Panc1 (cell line): Measurements from ENCODE around the gene LAYN. TPM values are rescaled to one million over a fixed set of nuclear protein-coding genes. Genes with fewer than 3 reads are reported as not detected.

ENCODE experiments used
- ATAC-seq: fragments of 200-7000 bp; cut with Tn5 transposase; 2 replicates; pipeline ENCODE4 v1.9.1; 2020; ENCODE audit warnings: mild to moderate bottlenecking, moderate library complexity
- BruUV-seq: library from RNA; stranded (reverse); fragments of 400-500 nt; replicated peaks from 2 replicates; lab custom pipeline; 2021; lab: Mats Ljungman, UMichigan
- CTCF ChIA-PET: fragments of 300-600 bp; sonication (Branson Sonifier 250); formaldehyde crosslinking; loops from one replicate; lab custom pipeline; 2022; ENCODE audit warnings: antibody characterized with exemption; lab: Charles Lee
- POLR2A ChIA-PET: fragments of 300-600 bp; sonication (Branson Sonifier 250); formaldehyde crosslinking; loops from one replicate; lab custom pipeline; 2022; ENCODE audit warnings: antibody characterized with exemption; lab: Charles Lee
- DNase-seq: peaks from one replicate; pipeline ENCODE4 v3.0.0-alpha.2; 2010; ENCODE audit warnings: low read depth, low spot score
- H3K27ac ChIP-seq: 2 replicates; pipeline ENCODE4 v1.5.1; 2011; ENCODE audit warnings: mild to moderate bottlenecking, low read length, inconsistent platforms
- H3K27me3 ChIP-seq: fragments of 200-500 bp; sonication (Bioruptor generic); 2 replicates; pipeline ENCODE4 v1.6.0; 2014; ENCODE audit warnings: low read length, inconsistent platforms; ENCODE audit not compliant: control insufficient read depth, insufficient read depth
- H3K36me3 ChIP-seq: fragments of 200-500 bp; sonication (Bioruptor generic); 2 replicates; pipeline ENCODE4 v1.5.1; 2014; ENCODE audit warnings: inconsistent platforms, mild to moderate bottlenecking, low read length, moderate library complexity; ENCODE audit not compliant: control insufficient read depth, insufficient read depth
- H3K4me1 ChIP-seq: 2 replicates; pipeline ENCODE4 v1.5.1; 2011; ENCODE audit warnings: inconsistent platforms, mild to moderate bottlenecking, low read length, moderate library complexity; ENCODE audit not compliant: control insufficient read depth, insufficient read depth
- H3K4me3 ChIP-seq, 2 experiments: 2 replicates each; pipeline ENCODE4 v1.5.1; 2011 to 2012; ENCODE audit warnings: low read depth in 2 of 2, low read length in 2 of 2, mild to moderate bottlenecking in 2 of 2, inconsistent platforms in 1 of 2, moderate library complexity in 1 of 2
- H3K9me3 ChIP-seq: fragments of 200-500 bp; sonication (Bioruptor generic); 2 replicates; pipeline ENCODE4 v1.5.1; 2014; ENCODE audit warnings: low read depth, mild to moderate bottlenecking, inconsistent platforms, low read length, moderate library complexity; ENCODE audit not compliant: control insufficient read depth, insufficient read depth
- POLR2AphosphoS5 ChIP-seq: IDR thresholded peaks from 2 replicates; pipeline ENCODE4 v1.6.1; 2012; ENCODE audit warnings: mild to moderate bottlenecking, low read depth, low read length, moderate library complexity
- SIN3A ChIP-seq: IDR thresholded peaks from 2 replicates; pipeline ENCODE4 v1.6.1; 2012; ENCODE audit warnings: low read depth, mild to moderate bottlenecking, low read length, moderate library complexity, borderline replicate concordance; ENCODE audit not compliant: insufficient read depth
- TCF7L2 ChIP-seq: IDR thresholded peaks from 2 replicates; pipeline ENCODE4 v1.6.1; 2011; ENCODE audit warnings: mild to moderate bottlenecking, low read depth, low read length, inconsistent platforms
- in situ Hi-C: cut with HindIII; loops from 2 replicates; pipeline ENCODE4 v1.10.0; 2016; ENCODE audit warnings: low sequenced_read_pairs, low pct_unique_long_range_greater_than_20kb
- intact Hi-C: fragments of 100-400 bp; cut with micrococcal nuclease; formaldehyde crosslinking; loops from one replicate; pipeline ENCODE4 v1.10.0; 2022; ENCODE audit not compliant: unreplicated experiment
- total RNA-seq: library from RNA; stranded (reverse); gene quantifications from one replicate; pipeline ENCODE4 v1.2.1, GENCODE V29; 2021; ENCODE audit not compliant: unreplicated experiment
- TF ChIP-seq, protein P1 (sequence below): fragments of 450-650 bp; IDR thresholded peaks from 2 replicates; pipeline ENCODE4 v1.5.1; 2017; ENCODE audit warnings: mild to moderate bottlenecking
- TF ChIP-seq, protein P2 (sequence below), 2 experiments: IDR thresholded peaks; 2 replicates each; pipeline ENCODE4 v1.6.1; 2011 to 2012; ENCODE audit warnings: low read depth in 2 of 2, control low read depth in 1 of 2, low read length in 1 of 2, mild to moderate bottlenecking in 1 of 2, moderate library complexity in 1 of 2; ENCODE audit not compliant: insufficient read depth in 1 of 2

LAYN gene
- total RNA-seq, 1 experiment from 2014 or later = 3.6 TPM

- intact Hi-C loops = no loop called here
- BruUV-seq = no TSS peak
- Histone ChIP-seq H3K9me3 (no peaks in the 10 kb centered on the region), H3K27ac (no peak overlapping the region), H3K4me3 (no peak overlapping the region), H3K36me3 (no peaks in the 10 kb centered on the region), H3K4me1 (no peaks in the 10 kb centered on the region), H3K27me3 (peaks cover 20% of the 10 kb centered on the region; the same call in 1 of the 2 replicates)
- no peak for DNase-seq
- TF ChIP-seq, protein P1, sequence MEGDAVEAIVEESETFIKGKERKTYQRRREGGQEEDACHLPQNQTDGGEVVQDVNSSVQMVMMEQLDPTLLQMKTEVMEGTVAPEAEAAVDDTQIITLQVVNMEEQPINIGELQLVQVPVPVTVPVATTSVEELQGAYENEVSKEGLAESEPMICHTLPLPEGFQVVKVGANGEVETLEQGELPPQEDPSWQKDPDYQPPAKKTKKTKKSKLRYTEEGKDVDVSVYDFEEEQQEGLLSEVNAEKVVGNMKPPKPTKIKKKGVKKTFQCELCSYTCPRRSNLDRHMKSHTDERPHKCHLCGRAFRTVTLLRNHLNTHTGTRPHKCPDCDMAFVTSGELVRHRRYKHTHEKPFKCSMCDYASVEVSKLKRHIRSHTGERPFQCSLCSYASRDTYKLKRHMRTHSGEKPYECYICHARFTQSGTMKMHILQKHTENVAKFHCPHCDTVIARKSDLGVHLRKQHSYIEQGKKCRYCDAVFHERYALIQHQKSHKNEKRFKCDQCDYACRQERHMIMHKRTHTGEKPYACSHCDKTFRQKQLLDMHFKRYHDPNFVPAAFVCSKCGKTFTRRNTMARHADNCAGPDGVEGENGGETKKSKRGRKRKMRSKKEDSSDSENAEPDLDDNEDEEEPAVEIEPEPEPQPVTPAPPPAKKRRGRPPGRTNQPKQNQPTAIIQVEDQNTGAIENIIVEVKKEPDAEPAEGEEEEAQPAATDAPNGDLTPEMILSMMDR = no peak
- TF ChIP-seq SIN3A (no peak), POLR2AphosphoS5 (no peak), TCF7L2 (no peak)
- TF ChIP-seq, protein P2, sequence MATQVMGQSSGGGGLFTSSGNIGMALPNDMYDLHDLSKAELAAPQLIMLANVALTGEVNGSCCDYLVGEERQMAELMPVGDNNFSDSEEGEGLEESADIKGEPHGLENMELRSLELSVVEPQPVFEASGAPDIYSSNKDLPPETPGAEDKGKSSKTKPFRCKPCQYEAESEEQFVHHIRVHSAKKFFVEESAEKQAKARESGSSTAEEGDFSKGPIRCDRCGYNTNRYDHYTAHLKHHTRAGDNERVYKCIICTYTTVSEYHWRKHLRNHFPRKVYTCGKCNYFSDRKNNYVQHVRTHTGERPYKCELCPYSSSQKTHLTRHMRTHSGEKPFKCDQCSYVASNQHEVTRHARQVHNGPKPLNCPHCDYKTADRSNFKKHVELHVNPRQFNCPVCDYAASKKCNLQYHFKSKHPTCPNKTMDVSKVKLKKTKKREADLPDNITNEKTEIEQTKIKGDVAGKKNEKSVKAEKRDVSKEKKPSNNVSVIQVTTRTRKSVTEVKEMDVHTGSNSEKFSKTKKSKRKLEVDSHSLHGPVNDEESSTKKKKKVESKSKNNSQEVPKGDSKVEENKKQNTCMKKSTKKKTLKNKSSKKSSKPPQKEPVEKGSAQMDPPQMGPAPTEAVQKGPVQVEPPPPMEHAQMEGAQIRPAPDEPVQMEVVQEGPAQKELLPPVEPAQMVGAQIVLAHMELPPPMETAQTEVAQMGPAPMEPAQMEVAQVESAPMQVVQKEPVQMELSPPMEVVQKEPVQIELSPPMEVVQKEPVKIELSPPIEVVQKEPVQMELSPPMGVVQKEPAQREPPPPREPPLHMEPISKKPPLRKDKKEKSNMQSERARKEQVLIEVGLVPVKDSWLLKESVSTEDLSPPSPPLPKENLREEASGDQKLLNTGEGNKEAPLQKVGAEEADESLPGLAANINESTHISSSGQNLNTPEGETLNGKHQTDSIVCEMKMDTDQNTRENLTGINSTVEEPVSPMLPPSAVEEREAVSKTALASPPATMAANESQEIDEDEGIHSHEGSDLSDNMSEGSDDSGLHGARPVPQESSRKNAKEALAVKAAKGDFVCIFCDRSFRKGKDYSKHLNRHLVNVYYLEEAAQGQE (IDR thresholded peaks at IDR 0.05; ENCODE audit: insufficient read depth in 1 of 2, low read depth in 2 of 2, low read length in 1 of 2) = no peak
- ATAC-seq = no peak
- CTCF ChIA-PET = no interaction called here
- in situ Hi-C loops = no loop called here
- POLR2A ChIA-PET = no interaction called here
Measured at GRCh38 chr11:111502611-111503010, 37.9 kb upstream of the LAYN start.

DNA sequence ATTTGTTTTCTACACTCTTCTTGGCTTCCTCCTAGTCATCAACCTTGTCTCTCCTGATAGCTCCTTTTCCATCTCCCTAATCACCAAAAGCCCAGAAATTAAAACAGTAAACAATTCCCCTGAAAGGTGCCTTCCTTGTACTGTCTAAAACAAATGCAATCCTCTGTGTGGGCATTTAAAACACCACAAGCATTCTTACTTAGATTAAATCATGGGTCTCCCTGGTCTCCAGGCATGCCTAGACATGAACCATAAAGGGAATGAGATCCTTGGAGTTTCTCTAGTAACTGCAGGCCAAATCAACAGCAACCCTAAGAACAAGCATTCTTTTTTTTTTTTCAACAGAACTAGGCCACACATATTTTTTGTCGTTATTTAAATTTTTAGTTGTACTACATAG, 30.2 kb upstream of the LAYN start:
- POLR2A ChIA-PET = no interaction called here
- ATAC-seq = no peak
- Histone ChIP-seq H3K27me3 (peaks cover 11% of the 10 kb centered on the region), H3K36me3 (no peaks in the 10 kb centered on the region), H3K4me3 (no peak overlapping the region), H3K27ac (no peak overlapping the region), H3K4me1 (no peaks in the 10 kb centered on the region), H3K9me3 (no peaks in the 10 kb centered on the region)
- in situ Hi-C loops = no loop called here
- DNase-seq = no peak
- CTCF ChIA-PET = no interaction called here
- TF ChIP-seq, protein P2 (IDR thresholded peaks at IDR 0.05; ENCODE audit: insufficient read depth in 1 of 2, low read depth in 2 of 2, low read length in 1 of 2) = no peak
- TF ChIP-seq SIN3A (no peak), TCF7L2 (no peak), POLR2AphosphoS5 (no peak)
- TF ChIP-seq, protein P1 = no peak
- intact Hi-C loops = no loop called here
- no TSS peak for BruUV-seq
